Thyroid gland (tissue), 4 donors: ENCODE measurements around the gene USP1. TPM values are rescaled to one million over a fixed set of nuclear protein-coding genes. Genes with fewer than 3 reads are reported as not detected.

ENCODE experiments used
- DNase-seq, 2 donors: peaks; one replicate each; pipeline ENCODE4 v3.0.0-alpha.2; 2019
- H3K27ac ChIP-seq, 3 donors: fragments of 200-600 bp; sonication (generic); 1 replicate in 2 of 3; 2 replicates in 1 of 3; pipeline ENCODE4 v1.5.1; 2016 to 2019; ENCODE audit warnings: mild to moderate bottlenecking in 1 of 3, moderate library complexity in 1 of 3
- H3K27me3 ChIP-seq: fragments of 200-600 bp; sonication (generic); one replicate; pipeline ENCODE4 v1.5.1; 2019
- H3K36me3 ChIP-seq, 2 donors: fragments of 200-600 bp; sonication (generic); one replicate each; pipeline ENCODE4 v1.5.1; 2016 to 2019
- H3K4me1 ChIP-seq, 2 donors: fragments of 200-600 bp; sonication (generic); one replicate each; pipeline ENCODE4 v1.5.1; 2017 to 2019
- H3K4me3 ChIP-seq, 3 donors: fragments of 200-600 bp; sonication (generic); replicated peaks in 1 of 3; 1 replicate in 2 of 3; 2 replicates in 1 of 3; pipeline ENCODE4 v1.5.1; 2016; ENCODE audit warnings: mild to moderate bottlenecking in 1 of 3
- H3K9me3 ChIP-seq: fragments of 200-600 bp; sonication (generic); one replicate; pipeline ENCODE4 v1.5.1; 2017
- CTCF ChIP-seq, 6 experiments: fragments of 200-600 bp in 3 of 6; fragments of 450-650 bp in 3 of 6; sonication (generic) in 3 of 6; IDR thresholded peaks; one replicate each; pipeline ENCODE4 v1.5.1; 2016 to 2019; ENCODE audit warnings: antibody characterized with exemption in 6 of 6, mild to moderate bottlenecking in 2 of 6, inconsistent platforms in 1 of 6, moderate library complexity in 1 of 6
- POLR2A ChIP-seq, 2 donors: fragments of 450-650 bp; IDR thresholded peaks; one replicate each; pipeline ENCODE4 v1.6.1; 2017; ENCODE audit warnings: antibody characterized with exemption in 2 of 2, mild to moderate bottlenecking in 2 of 2, moderate library complexity in 1 of 2
- WGBS, 2 donors: methylation state at CpG; one replicate each; pipeline ENCODE4 v1.1.5; 2017; 5-methylcytosine and 5-hydroxymethylcytosine counted together
- intact Hi-C: fragments of 100-400 bp; cut with DNase I; formaldehyde crosslinking; loops from one replicate; pipeline ENCODE4 v1.15.1; 2023
- total RNA-seq, 4 donors: library from RNA; depleted of rRNA; stranded (reverse); fragments of >200 nt; gene quantifications; one replicate each; pipeline ENCODE4 v1.2.3, GENCODE V29; 2016

Gene USP1, protein sequence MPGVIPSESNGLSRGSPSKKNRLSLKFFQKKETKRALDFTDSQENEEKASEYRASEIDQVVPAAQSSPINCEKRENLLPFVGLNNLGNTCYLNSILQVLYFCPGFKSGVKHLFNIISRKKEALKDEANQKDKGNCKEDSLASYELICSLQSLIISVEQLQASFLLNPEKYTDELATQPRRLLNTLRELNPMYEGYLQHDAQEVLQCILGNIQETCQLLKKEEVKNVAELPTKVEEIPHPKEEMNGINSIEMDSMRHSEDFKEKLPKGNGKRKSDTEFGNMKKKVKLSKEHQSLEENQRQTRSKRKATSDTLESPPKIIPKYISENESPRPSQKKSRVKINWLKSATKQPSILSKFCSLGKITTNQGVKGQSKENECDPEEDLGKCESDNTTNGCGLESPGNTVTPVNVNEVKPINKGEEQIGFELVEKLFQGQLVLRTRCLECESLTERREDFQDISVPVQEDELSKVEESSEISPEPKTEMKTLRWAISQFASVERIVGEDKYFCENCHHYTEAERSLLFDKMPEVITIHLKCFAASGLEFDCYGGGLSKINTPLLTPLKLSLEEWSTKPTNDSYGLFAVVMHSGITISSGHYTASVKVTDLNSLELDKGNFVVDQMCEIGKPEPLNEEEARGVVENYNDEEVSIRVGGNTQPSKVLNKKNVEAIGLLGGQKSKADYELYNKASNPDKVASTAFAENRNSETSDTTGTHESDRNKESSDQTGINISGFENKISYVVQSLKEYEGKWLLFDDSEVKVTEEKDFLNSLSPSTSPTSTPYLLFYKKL
- 10 to 100 TPM; 27.4 to 33.0 (median 30.9) TPM for total RNA-seq

DNA sequence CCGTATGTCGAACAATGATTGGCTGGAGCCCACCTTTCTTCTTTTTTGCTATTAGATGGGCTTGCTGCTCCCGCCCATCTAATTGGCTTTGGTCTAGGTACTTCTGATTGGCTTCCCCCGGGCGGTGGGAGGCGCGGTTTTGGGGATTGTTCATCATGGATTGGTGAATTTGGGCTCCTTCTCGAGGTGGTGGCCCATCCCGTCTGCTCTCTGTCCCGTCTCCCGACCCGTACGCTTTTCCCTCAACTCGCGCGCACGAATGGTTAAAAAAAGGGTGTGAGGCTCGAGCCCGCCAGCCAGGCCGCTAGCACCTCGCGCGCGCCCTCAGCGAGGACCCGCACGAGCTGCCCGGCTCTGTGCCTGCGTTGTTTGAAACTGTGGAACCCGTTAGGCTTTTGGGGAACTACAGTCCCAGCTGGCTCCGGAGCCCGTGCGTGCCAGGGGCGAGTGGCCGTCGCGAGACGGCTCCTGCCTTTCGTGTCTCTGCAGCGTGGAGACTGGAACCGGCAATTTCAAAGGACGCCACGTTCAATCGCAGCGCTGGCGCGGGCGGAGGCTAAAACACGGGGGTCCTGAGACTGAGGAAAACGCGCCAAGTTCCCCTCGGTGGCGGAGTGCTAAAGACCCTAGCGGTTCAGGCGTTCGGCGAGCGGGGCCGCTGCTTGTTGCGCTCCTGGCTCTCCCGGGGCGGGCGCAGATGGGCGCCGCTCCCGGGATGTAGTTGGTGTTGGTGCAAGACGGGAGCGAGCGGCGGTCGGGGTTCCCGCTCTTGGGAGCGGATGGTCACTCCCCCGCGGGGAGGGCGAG lies at the start of gene USP1:
USP1 (plus strand) TSS at position 584 of the 807 bp plus-strand sequence. CDS start 2,819 bp downstream, outside the sequence.
- H3K4me1 ChIP-seq = peaks cover 25 to 26% of the 10 kb centered on the region in 2 donors
- peak within 1 kb of the TSS; percentile 92 to 96 (median 94) for H3K27ac ChIP-seq
- no peaks in the 10 kb centered on the region for H3K36me3 ChIP-seq
- intact Hi-C loops = no loop called here
- DNase-seq = peak; percentile 99
- peak in 1 of 2 donors; percentile 44 for TF ChIP-seq POLR2A (IDR thresholded peaks at IDR 0.05)
- no peak for TF ChIP-seq CTCF (IDR thresholded peaks at IDR 0.05)
- peak within 1 kb of the TSS; percentile 69 to 90 (median 79) for H3K4me3 ChIP-seq
- no peaks in the 10 kb centered on the region for H3K9me3 ChIP-seq
- 0 to 1% methylated on average over 3 to 33 of the region's 76 CpGs for WGBS, 2 donors
- no peaks in the 10 kb centered on the region for H3K27me3 ChIP-seq

DNA sequence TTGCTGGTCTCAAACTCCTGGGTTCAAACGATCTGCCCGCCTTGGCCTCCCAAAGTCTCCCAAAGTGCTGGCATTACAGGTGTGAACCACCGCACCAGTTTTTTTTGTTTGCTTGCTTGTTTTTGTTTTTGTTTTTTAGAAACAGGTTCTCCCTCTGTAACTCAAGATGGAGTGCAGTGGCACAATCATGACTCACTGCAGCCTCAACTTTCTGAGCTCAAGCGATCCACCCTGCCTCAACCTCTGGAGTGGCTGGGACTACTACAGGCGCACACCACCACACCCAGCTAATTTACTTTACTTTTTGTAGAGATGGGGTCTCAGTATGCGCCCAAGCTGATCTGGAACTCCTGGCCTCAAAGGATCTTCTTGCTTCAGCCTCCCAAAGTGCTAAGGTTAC lies 47.3 kb upstream of the USP1 start:
- 95% methylated on average over 6 of the region's 6 CpGs for WGBS, 2 donors
- intact Hi-C loops = no loop called here
- TF ChIP-seq CTCF (IDR thresholded peaks at IDR 0.05) (no peak), POLR2A (IDR thresholded peaks at IDR 0.05) (no peak)

DNA sequence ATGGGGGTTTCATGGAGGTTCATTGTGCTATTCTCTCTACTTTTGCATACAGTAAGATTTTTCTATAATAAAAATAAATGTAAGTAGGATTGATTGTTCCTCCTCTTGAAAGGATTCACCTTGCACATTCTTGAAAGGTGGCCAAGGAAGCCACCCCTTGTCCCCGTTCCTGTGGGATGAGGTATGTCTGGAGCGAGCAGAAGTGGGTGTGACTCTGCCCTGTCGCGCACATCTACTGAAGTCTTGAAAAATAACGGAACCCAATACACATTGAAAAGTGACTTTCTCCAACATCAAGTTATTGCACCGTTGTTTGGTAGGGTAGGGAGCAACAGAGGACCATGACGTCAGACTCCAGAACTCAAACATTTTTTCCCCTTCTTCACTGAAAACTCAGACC lies 46.8 kb upstream of the USP1 start:
- no peak for DNase-seq
- Histone ChIP-seq H3K36me3 (no peaks in the 10 kb centered on the region), H3K27me3 (no peaks in the 10 kb centered on the region), H3K27ac (no peak overlapping the region), H3K9me3 (no peaks in the 10 kb centered on the region), H3K4me3 (no peak overlapping the region), H3K4me1 (no peaks in the 10 kb centered on the region)
- TF ChIP-seq POLR2A (IDR thresholded peaks at IDR 0.05) (no peak), CTCF (IDR thresholded peaks at IDR 0.05) (no peak)
- intact Hi-C loops = no loop called here
- WGBS, 2 donors = 82 to 94% methylated on average over 7 of the region's 7 CpGs

More for the DNA sequence above, 47.3 kb upstream of the USP1 start:
- no peaks in the 10 kb centered on the region for H3K36me3 ChIP-seq
- no peaks in the 10 kb centered on the region for H3K9me3 ChIP-seq
- no peak overlapping the region for H3K4me3 ChIP-seq
- H3K27ac ChIP-seq = no peak overlapping the region
- no peak for DNase-seq
- H3K27me3 ChIP-seq = no peaks in the 10 kb centered on the region
- H3K4me1 ChIP-seq = peaks cover 0 to 4% of the 10 kb centered on the region in 2 donors

- Histone ChIP-seq H3K4me1 (no peaks in the 10 kb centered on the region), H3K27me3 (no peaks in the 10 kb centered on the region), H3K36me3 (no peaks in the 10 kb centered on the region), H3K9me3 (no peaks in the 10 kb centered on the region), H3K27ac (no peak overlapping the region), H3K4me3 (no peak overlapping the region)
- TF ChIP-seq CTCF (IDR thresholded peaks at IDR 0.05) (peak in 2 of 6 experiments; percentile 16 to 26), POLR2A (IDR thresholded peaks at IDR 0.05) (no peak)
- intact Hi-C loops = no loop called here
- WGBS, 2 donors = 34 to 36% methylated on average over 3 of the region's 3 CpGs
- DNase-seq = no peak
These were observed 45.4 kb upstream of the USP1 start for GRCh38 chr1:62391369-62391971.
